K562 (cell line): ENCODE data around the gene CD69.

Experiments
- CEBPB ChIP-seq: fragments of 450-650 bp; IDR thresholded peaks from 2 replicates; pipeline ENCODE4 v1.6.1; 2016; ENCODE audit warnings: missing genetic modification characterization, missing compliant biosample characterization
- DLX4 ChIP-seq: fragments of 250-450 bp; sonication (Bioruptor Pico); IDR thresholded peaks from 2 replicates; pipeline ENCODE4 v1.6.1; 2021; ENCODE audit warnings: mild to moderate bottlenecking
- HMGXB4 ChIP-seq: sonication (generic); formaldehyde crosslinking; IDR thresholded peaks from 2 replicates; pipeline ENCODE4 v1.8.1; 2023; ENCODE audit warnings: mild to moderate bottlenecking, missing genetic modification reagents
- NCOA1 ChIP-seq: fragments of 450-650 bp; IDR thresholded peaks from 2 replicates; pipeline ENCODE4 v1.6.1; 2016; ENCODE audit warnings: low read depth
- SRSF9 ChIP-seq: fragments of 200-400 bp; formaldehyde crosslinking; IDR thresholded peaks from 2 replicates; pipeline ENCODE4 v1.6.1; 2017; ENCODE audit warnings: low read depth, low read length, borderline replicate concordance
- ZHX1 ChIP-seq: fragments of 150-350 bp; conservative IDR thresholded peaks from 2 replicates; pipeline ENCODE4 v1.6.1; 2014; ENCODE audit warnings: low read length
- TF ChIP-seq, protein P1 (sequence below), 2 experiments: IDR thresholded peaks; 2 replicates each; pipeline ENCODE4 v1.6.1; 2011; ENCODE audit warnings: borderline replicate concordance in 1 of 2, control low read depth in 1 of 2, low read depth in 1 of 2, low read length in 1 of 2, mild to moderate bottlenecking in 1 of 2, mixed read lengths in 1 of 2, moderate library complexity in 1 of 2; ENCODE audit not compliant: insufficient read depth in 1 of 2, insufficient read length in 1 of 2, poor library complexity in 1 of 2, severe bottlenecking in 1 of 2; ENCODE audit errors: extremely low read depth in 1 of 2

GRCh38 chr12:9711664-9712063 lies 49.0 kb downstream of the CD69 start:
- TF ChIP-seq, protein P1, sequence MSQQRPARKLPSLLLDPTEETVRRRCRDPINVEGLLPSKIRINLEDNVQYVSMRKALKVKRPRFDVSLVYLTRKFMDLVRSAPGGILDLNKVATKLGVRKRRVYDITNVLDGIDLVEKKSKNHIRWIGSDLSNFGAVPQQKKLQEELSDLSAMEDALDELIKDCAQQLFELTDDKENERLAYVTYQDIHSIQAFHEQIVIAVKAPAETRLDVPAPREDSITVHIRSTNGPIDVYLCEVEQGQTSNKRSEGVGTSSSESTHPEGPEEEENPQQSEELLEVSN (IDR thresholded peaks at IDR 0.05; ENCODE audit: borderline replicate concordance in 1 of 2, extremely low read depth in 1 of 2, insufficient read depth in 1 of 2, insufficient read length in 1 of 2, low read depth in 1 of 2, low read length in 1 of 2, poor library complexity in 1 of 2, severe bottlenecking in 1 of 2) = no peak
- no peak for TF ChIP-seq HMGXB4 (CRISPR knock-in tag)
- no peak for TF ChIP-seq SRSF9
- TF ChIP-seq CEBPB (tag) = no peak
- no peak for TF ChIP-seq ZHX1
- TF ChIP-seq DLX4 (CRISPR knock-in tag) = no peak
- TF ChIP-seq NCOA1 = no peak
